Peyer's patch (tissue), 4 donors: ENCODE results near the gene FRS2.

Source experiments
- CTCF ChIP-seq, 6 experiments: fragments of 450-650 bp in 4 of 6; fragments of 200-600 bp in 2 of 6; sonication (generic) in 1 of 6; IDR thresholded peaks; one replicate each; pipeline ENCODE4 v1.5.1; 2017 to 2019; ENCODE audit warnings: antibody characterized with exemption in 6 of 6, mild to moderate bottlenecking in 3 of 6, moderate library complexity in 1 of 6
- POLR2A ChIP-seq, 2 donors: fragments of 450-650 bp; IDR thresholded peaks; one replicate each; pipeline ENCODE4 v1.5.1; 2017; ENCODE audit warnings: antibody characterized with exemption in 2 of 2, mild to moderate bottlenecking in 2 of 2, moderate library complexity in 2 of 2

- no peak for TF ChIP-seq CTCF (IDR thresholded peaks at IDR 0.05)
- no peak for TF ChIP-seq POLR2A (IDR thresholded peaks at IDR 0.05)
Observed at GRCh38 chr12:69437073-69437472, 33.1 kb upstream of the FRS2 start.
